Measurements from ENCODE around the gene MAB21L3. TPM values are rescaled to one million over a fixed set of nuclear protein-coding genes. Genes with fewer than 3 reads are reported as not detected.

Gene MAB21L3
- total RNA-seq, 2 donors from 2014 or later = not detected

DNA sequence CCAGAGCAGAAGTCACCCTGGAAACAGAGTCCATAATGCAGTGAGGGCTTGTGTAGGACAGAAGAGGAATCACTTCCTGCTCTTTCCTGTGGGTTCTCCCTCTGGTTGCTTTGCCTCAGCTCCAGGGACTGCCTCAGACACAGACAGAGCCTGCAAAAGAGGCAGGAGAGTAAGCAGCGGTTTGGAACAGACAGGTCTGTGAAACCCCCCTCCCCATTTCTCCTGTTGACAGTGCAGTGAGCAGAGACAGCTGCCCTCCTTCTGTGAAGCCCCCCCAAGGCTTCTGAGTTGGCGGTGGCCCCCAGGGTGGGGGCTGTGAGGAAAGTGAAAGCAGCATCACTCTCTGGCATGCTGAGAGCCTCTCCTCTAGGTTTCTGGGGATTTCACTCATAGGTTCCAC lies 53.0 kb downstream of the MAB21L3 start:
- H3K9me3 ChIP-seq = no peaks in the 10 kb centered on the region
- TF ChIP-seq, protein P1, sequence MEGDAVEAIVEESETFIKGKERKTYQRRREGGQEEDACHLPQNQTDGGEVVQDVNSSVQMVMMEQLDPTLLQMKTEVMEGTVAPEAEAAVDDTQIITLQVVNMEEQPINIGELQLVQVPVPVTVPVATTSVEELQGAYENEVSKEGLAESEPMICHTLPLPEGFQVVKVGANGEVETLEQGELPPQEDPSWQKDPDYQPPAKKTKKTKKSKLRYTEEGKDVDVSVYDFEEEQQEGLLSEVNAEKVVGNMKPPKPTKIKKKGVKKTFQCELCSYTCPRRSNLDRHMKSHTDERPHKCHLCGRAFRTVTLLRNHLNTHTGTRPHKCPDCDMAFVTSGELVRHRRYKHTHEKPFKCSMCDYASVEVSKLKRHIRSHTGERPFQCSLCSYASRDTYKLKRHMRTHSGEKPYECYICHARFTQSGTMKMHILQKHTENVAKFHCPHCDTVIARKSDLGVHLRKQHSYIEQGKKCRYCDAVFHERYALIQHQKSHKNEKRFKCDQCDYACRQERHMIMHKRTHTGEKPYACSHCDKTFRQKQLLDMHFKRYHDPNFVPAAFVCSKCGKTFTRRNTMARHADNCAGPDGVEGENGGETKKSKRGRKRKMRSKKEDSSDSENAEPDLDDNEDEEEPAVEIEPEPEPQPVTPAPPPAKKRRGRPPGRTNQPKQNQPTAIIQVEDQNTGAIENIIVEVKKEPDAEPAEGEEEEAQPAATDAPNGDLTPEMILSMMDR (IDR thresholded peaks at IDR 0.05) = no peak
- DNase-seq (ENCODE audit: low spot score) (no peak), ATAC-seq (ENCODE audit: insufficient number of reproducible peaks, low FRiP score, low read depth) (no peak)
- H3K27me3 ChIP-seq (replicated peaks; ENCODE audit: insufficient read depth) = no peaks in the 10 kb centered on the region
- no peak overlapping the region for H3K4me3 ChIP-seq
- peaks cover 28 to 56% of the 10 kb centered on the region in 2 donors for H3K4me1 ChIP-seq (ENCODE audit: control insufficient read depth in 1 of 2, low read depth in 2 of 2)
- no peaks in the 10 kb centered on the region for H3K36me3 ChIP-seq
- H3K27ac ChIP-seq = peak overlapping the region; percentile 72 to 77

DNA sequence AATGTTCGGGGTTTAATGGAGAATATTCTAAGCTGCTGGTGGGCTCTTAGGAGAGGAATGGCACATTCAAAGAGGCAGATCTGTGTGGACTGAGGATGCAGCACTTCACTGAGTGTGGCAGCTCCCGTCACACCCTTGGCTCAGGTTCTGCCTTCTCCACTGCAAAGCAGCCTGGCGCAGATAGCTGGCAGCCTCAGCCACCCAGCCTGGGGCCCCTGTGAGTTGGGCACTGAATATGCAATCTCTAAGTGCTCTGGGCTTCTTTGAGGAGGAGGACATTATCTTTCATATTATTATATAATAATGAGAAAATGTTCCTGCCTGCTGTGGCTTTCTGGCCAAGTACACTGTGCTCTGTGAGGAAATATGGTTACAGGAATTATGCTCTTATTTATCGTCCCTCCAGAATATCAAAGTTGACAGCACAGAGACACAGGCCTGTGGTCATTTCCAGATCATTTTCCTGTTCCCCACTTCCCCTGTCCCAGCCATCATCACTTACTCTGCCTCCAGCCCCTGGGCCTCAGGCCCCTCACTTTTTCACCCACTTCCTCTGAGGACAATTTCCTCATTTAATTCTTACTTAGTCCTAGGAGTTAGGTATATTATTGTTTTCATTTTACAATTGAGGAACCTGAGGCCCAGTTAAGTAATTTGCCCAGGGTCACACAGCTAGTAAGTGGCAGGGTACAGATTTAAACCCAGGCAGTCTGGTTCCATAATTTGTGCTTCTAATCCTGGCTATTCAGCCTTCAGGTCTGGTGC lies 53.6 kb downstream of the MAB21L3 start:
- no peaks in the 10 kb centered on the region for H3K27me3 ChIP-seq (replicated peaks; ENCODE audit: insufficient read depth)
- no peak overlapping the region for H3K4me3 ChIP-seq
- peak overlapping the region; percentile 72 to 77 for H3K27ac ChIP-seq
- H3K4me1 ChIP-seq (ENCODE audit: control insufficient read depth in 1 of 2, low read depth in 2 of 2) = peaks cover 28 to 56% of the 10 kb centered on the region in 2 donors
- TF ChIP-seq, protein P1 (IDR thresholded peaks at IDR 0.05) = no peak
- H3K36me3 ChIP-seq = no peaks in the 10 kb centered on the region
- DNase-seq (ENCODE audit: low spot score) = no peak
- ATAC-seq (ENCODE audit: insufficient number of reproducible peaks, low FRiP score, low read depth) = no peak
- no peaks in the 10 kb centered on the region for H3K9me3 ChIP-seq

DNA sequence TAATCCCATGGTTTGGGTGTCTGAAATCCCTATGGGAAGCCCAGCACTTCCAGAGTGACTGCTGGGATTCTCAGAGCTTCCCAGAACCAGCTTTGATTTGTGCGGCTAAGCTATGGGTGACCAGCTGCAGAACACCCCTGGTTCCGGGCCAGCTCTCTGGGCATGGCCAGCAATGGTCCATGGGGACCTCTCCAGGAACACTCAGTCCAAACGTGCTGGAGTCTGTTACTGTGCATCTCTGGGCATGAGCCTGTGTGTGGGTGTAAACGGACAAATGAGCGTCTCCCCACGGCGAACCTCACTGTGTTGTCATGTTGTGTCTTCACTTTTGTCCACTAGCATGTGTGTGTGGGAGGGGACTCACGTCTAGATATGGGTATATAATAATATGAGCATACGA lies 54.4 kb downstream of the MAB21L3 start:
- Histone ChIP-seq H3K9me3 (no peaks in the 10 kb centered on the region), H3K4me3 (no peak overlapping the region), H3K36me3 (no peaks in the 10 kb centered on the region), H3K27ac (peak overlapping the region; percentile 72 to 77), H3K4me1 (ENCODE audit: control insufficient read depth in 1 of 2, low read depth in 2 of 2) (peaks cover 28 to 56% of the 10 kb centered on the region in 2 donors), H3K27me3 (replicated peaks; ENCODE audit: insufficient read depth) (no peaks in the 10 kb centered on the region)
- ATAC-seq (ENCODE audit: insufficient number of reproducible peaks, low FRiP score, low read depth) (peak; percentile 22), DNase-seq (ENCODE audit: low spot score) (peak; percentile 53)
- TF ChIP-seq, protein P1 (IDR thresholded peaks at IDR 0.05) = no peak

DNA sequence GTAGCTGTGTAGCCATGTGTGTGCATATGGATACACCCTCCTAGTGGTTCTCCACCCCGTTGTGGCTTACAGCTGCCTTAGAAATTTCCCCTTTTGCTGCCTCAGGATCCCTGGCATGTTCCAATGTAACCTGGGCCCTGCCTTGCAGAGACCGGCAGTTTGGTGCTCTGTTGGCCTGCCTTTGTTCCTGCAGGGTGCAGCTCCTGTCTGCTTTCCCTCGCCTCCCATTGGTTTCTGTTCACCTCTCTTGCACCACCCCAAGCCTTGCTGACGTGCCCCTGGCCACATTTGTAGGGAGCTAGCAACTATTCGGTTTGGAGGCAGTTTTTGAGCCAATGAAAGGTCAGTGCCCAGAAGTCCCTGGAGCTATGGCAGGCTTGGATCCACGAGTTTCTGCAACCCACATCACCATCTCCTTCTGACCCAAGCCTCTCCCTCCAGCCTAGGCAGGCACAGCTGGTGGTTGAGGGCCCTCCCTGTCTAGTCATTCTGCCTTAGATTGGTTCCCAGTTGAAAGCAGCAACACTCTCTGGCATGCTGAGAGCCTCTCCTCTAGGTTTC lies 54.9 kb downstream of the MAB21L3 start:
- H3K27ac ChIP-seq = peak overlapping the region; percentile 72 to 77

DNA sequence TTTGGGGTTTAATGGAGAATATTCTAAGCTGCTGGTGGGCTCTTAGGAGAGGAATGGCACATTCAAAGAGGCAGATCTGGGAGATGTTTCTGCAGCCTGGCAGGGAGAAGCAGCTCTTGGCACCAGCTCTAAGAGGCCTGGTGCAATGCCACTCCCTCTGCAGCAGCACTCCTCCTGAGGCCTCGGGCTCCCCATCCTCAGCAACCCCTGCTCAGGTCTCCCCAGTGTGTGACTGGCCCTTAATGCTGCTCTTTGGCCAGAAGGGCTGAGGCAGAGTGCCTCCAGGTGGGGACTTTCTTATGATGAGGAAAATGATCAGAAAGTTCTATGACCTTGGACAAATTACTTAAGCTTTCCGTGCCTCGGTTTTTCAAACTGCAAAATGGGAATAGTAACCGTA lies 55.5 kb downstream of the MAB21L3 start:
- H3K27ac ChIP-seq = peak overlapping the region; percentile 72 to 77
- peaks cover 28 to 56% of the 10 kb centered on the region in 2 donors for H3K4me1 ChIP-seq (ENCODE audit: control insufficient read depth in 1 of 2, low read depth in 2 of 2)
- TF ChIP-seq, protein P1 (IDR thresholded peaks at IDR 0.05) = no peak
- DNase-seq (ENCODE audit: low spot score) (no peak), ATAC-seq (ENCODE audit: insufficient number of reproducible peaks, low FRiP score, low read depth) (no peak)
- no peaks in the 10 kb centered on the region for H3K27me3 ChIP-seq (replicated peaks; ENCODE audit: insufficient read depth)
- H3K36me3 ChIP-seq = no peaks in the 10 kb centered on the region
- H3K4me3 ChIP-seq = no peak overlapping the region
- H3K9me3 ChIP-seq = no peaks in the 10 kb centered on the region

More for the DNA sequence above, 54.9 kb downstream of the MAB21L3 start:
- Histone ChIP-seq H3K27me3 (replicated peaks; ENCODE audit: insufficient read depth) (no peaks in the 10 kb centered on the region), H3K4me3 (no peak overlapping the region), H3K36me3 (no peaks in the 10 kb centered on the region), H3K9me3 (no peaks in the 10 kb centered on the region), H3K4me1 (ENCODE audit: control insufficient read depth in 1 of 2, low read depth in 2 of 2) (peaks cover 28 to 56% of the 10 kb centered on the region in 2 donors)
- ATAC-seq (ENCODE audit: insufficient number of reproducible peaks, low FRiP score, low read depth) (no peak), DNase-seq (ENCODE audit: low spot score) (no peak)
- TF ChIP-seq, protein P1 (IDR thresholded peaks at IDR 0.05) = no peak

Data from thoracic aorta (tissue), 2 donors.